Stimulated activated CD4-positive, alpha-beta T cell treated with anti-CD3 and anti-CD28 coated beads, Interleukin-4, amount 100 ng/mL, for 4 hours (primary cell): ENCODE data around the gene RNF215.
"Not testable (repeated sequence)": the region's sequence is repeated elsewhere in the genome, so short reads cannot be mapped to it uniquely, and the experiment has no call there.

ENCODE experiments used
- DNase-seq, 2 experiments: peaks; one replicate each; pipeline ENCODE4 v3.0.0-alpha.2; 2020

The RNF215 gene

DNA sequence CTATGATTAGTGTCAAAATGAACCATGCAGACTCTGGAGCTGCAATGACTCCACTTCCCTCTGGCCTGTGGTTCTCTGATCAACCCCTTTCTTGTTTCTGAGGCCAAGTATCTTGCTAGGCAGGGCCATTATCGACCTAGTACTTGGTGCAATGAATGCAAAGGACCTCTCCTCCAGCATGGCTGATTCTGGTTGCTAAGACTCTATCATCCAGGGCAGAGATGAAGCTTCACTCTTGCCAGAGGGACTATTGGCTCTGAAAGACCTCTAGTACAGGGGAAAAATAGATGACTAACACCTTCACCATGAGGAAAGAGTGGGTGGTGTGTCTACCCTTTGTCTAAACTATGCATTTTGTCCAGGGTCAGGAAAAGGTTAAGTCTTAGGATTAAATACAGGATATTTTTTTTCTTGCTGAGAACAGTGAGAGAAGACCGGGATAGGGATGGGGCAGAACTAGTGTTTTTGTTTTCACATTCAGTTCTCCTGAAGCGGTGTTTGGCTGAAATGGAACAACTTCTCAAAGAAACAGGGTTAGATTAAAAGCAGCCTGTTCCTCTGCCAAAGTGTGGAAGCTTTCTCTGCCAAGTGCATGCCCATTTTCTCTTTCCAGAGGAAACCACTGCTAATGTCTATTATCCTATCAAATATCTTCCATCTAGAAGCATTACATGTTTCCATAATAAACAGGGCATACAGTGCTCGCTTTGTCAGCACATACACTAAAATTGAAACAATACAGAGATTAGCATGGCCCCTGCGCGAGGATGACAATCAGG is 33.3 kb upstream of the RNF215 start:
- DNase-seq, result no peak

DNA sequence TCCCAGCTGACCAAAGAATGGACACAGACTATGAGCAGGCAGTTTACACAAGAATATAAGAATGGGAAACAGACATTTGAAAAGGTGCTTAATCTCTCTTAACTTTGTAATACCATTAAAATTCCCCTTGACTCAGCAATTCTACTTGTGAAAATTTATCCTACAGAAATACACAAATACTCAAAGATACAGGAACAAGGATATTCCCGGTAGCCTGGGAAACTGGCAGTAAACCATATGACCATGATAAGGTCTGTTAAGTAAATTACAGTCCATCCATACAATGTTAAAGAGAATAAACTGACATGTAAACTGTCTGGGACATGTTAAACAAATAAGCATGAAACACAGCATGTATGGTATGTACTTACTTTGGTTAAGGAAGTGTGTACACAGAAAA is 29.6 kb upstream of the RNF215 start:
- DNase-seq, result no peak

DNA sequence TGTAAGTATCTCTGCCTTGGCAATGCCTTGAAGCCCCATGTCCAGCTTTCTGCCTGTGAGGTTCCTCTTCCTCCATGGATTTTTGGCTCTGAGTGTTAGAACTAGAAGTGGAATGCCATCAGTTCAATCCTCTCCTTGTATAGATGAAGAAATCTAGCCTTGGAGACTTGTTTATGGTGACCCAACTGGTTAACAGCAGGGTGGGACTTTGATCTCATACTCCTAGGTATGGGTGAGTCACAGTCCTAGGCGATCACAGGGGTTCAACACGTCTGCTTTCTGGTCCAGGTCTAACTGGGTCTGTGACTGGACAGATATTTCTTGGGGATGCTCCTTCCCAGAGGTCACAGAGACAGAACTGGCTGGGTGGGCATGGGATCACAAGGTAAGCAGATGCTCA is 29.2 kb upstream of the RNF215 start:
- no peak for DNase-seq

DNA sequence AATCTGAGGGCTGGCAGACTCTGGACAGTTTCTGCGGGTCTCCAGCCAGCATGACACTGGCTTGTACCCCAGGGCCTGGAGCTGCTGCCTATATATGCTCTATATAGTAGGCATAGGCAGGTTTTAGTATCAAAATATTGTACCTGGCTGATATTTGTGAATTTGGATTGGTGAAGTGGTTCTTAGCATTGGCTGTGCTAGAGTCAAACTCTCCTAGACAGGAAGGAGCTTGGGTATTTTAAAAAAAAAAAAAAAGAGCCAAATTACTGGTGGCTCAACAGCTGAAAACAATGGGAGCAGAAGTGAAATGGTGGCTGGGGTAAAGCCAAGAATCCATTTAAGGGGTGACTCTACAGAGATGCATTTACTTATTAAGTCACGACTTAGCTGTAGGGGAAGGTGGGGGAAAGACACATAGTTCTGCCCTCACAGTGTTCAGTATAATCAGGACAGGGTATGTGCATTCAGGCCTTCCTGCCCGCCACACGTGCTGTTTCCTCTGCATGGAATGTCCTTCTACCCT is 27.4 kb upstream of the RNF215 start:
- no peak for DNase-seq

GRCh38 chr22:30413745-30414524 is 26.7 kb upstream of the RNF215 start:
- DNase-seq, result peak in 1 of 2 experiments; percentile 19

DNA sequence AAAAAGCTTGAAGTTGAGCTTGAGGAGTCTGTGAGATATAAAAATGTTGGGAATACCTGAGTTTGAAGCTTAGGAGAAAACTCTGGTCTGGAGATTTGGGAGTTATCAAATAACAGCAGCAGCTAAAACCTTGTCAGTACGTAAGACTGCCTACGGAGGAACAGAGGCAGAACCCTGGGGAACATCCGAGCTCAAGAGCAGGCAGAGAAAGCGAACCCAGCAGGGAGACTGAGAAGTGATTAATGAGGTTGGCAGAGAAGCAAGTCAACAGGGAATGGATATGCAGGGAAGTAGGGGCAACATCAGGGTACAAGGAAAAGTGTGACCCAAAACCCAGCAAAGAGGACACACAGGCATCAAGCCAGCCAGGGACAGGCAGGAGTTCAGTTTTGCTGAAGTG is 25.8 kb upstream of the RNF215 start:
- no peak for DNase-seq

DNA sequence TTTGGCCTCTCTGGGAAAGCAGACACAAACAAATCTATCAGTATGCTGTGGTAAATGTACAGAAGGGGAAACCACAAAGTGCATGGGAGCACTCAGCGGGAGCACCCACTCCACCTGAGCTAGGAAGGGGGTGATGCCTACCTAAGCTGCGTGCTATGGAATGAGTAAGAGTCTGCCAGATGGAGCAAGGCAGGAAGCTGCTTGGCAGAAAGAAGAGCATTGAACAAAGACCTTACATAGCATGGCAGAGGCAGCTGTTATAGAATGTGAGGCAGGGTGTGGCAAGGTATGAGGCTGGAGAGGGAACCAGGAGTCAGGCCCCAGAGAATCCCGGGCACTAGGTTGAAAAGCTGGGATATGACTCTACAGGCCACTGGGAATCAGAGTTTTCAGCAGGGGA is 24.6 kb upstream of the RNF215 start:
- no peak for DNase-seq

GRCh38 chr22:30408388-30409102 is 21.3 kb upstream of the RNF215 start:
- no peak for DNase-seq

DNA sequence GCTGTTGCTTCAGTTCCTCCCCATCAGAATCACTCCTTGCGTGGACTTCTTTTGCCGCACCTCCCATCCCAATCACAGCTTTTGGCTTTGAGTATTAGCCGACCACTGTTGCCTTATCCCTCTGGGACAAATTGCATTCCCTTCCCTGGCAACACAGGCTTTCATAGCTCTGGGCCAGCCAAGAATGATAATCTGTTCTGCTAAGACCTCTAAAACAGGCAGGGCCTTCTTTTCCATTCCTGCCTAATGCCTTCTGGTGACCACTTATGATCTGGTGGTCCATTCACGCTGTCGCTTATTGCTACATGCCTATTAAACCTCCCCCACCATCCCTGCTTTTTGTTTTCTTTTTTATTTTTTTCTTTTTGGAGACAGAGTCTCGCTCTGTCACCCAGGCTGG is 19.2 kb upstream of the RNF215 start:
- no peak for DNase-seq

- no peak for DNase-seq
These were observed 18.5 kb upstream of the RNF215 start for GRCh38 chr22:30405731-30406130.

- DNase-seq, result no peak
These were observed 17.1 kb upstream of the RNF215 start for GRCh38 chr22:30404307-30404706.

DNA sequence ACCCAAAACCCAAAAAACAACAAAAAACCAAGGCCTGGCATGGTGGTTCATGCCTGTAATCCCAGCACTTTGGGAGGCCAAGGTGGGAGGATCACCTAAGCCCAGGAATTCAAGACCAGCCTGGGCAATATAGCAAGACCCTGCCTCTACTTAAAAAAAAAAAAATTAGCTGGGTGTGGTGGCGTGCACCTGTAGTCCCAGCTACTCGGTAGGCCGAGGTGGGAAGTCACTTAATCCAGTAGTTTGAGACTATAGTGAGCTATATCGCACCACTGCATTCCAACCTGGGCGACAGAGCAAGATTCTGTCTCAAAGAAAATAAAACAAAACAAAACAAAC is 15.5 kb upstream of the RNF215 start:
- not testable (repeated sequence) for DNase-seq

DNA sequence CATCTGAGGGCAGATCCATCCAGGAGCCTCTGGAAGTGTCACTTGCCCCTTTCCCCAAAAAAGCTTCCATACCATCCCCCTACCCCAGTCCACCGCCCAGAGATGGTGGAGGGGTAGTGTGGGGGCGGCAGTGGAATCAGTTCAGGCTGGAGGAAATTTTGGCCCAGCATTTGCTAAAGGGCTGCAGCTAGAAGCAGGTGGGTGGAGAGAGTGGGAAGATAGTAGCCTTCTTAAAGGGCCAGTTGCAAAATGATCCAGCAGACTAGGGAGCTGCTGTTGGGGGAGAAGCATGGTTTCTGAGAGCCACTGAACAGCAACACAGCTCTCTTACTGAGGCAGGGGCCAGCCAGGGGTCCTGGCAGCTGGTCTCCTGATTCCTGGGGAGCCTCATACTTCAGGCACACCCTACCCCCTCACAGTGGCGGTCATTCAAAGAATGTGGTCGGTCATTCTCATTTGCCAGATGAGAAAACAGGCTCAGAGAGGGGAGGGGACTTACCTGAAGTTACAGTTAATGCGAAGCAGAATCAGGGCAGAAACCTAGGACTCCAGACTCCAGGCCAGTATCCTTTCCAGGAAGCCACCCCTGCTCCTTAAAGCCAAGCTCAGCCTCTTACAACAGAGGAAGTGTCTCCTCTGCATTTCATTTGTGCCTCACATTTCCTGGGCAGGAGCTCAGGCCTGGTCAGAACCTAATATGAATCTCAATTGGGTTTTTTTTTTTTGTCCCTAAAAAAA is 15.0 kb upstream of the RNF215 start:
- no peak for DNase-seq

- DNase-seq, result not testable (repeated sequence)
These were observed 13.8 kb upstream of the RNF215 start for GRCh38 chr22:30401024-30401423.

- no peak for DNase-seq
These were observed 12.9 kb upstream of the RNF215 start for GRCh38 chr22:30400159-30400558.

GRCh38 chr22:30399718-30400117 is 12.5 kb upstream of the RNF215 start:
- DNase-seq, result no peak

DNA sequence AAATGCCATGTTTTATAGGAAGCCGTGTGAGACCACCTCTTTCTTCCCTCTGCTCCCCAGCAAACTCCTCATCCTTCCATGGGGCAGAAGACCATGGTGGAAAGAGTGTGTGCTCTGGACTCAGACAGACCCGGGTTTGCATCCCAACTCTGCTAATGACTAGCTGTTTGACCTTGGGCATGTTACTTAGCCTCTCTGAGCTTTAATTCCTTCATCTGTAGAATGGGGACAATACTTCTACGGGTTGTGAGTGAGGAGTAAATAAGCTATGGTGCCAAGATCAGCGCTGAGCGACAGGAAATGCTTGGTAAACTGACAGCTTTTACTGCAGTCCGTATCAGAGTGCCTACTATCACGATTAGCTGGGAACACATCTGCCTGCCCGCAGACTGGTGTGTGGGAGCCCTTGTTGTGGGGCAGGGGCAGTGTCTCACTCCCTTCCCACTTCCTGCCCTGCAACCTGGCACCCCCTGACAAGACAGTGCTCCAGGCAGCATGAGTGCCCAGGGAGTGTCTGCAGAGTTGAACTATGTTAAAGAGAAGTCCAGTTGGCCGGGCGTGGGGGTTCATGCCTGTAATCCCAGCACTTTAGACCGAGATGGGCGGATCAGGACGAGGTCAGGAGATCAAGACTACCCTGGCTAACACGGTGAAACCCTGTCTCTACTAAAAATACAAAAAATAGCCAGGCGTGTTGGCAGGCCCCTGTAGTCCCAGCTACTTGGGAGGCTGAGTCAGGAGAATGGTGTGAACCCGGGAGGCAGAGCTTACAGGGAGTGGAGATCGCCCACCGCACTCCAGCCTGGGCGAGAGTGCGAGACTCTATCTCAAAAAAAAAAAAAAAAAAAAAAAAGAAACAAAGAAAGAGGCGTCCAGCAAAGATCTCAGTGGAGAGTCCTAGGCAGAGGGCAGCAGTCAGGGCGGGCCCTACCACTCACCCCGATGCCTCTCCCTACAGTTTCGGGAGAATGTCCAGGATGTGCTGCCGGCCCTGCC is 11.8 kb upstream of the RNF215 start:
- DNase-seq, result no peak

GRCh38 chr22:30397656-30398635 is 10.7 kb upstream of the RNF215 start:
- no peak for DNase-seq

DNA sequence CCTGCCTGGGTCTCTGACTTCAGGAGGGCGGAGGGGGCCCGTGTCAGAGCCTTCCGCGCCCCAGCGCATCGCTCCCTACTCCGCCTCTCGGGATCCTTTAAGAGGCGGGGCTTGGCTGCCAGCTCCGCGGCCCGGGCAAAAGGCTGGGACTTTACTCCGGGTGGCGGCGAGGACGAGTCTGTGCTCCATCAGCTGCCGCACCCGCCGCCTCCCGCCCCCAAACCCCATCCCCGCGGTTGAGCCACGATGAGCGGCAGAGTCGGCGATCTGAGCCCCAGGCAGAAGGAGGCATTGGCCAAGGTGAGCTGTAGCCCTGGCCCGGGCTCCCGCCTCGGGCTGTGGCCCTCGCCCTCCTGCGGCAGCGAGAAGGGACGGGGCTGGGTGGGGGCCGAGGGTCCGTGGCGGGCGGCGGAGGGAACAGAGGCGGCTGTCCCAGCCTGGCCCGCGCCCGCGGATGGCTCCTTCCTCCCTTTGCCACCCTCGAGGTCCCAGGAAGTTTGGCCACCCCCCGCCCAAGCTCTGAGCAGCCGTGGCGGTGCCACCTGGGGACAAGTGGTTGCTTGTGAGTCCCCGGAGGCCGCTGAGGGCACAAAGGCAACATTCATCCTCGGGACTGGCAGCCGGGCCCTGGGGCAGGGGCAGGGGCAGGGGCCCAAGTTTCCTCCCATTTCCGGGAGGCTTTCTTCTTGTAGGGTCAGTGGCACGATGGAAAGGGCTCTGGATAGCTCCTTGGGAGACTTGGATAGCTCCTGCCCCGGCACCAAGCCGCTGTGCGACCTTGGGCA is 9.9 kb upstream of the RNF215 start, which contains the start of gene SEC14L2:
Gene SEC14L2 (plus strand): TSS at position 148 of the 785 bp plus-strand sequence. CDS start 99 bp downstream, at position 247.
- DNase-seq, result peak; percentile 54 to 69
